IPS-20b (cell line): ENCODE results near the gene ACTC1.
"Not testable (repeated sequence)": the region's sequence is repeated elsewhere in the genome, so short reads cannot be mapped to it uniquely, and the experiment has no call there.

Source experiments
- H3K27ac ChIP-seq: one replicate; pipeline ENCODE4 v1.5.1; 2013; ENCODE audit warnings: low read length
- H3K27me3 ChIP-seq: 2 replicates; pipeline ENCODE4 v1.6.1; 2013; ENCODE audit warnings: mild to moderate bottlenecking, low read length, inconsistent platforms; ENCODE audit not compliant: insufficient read depth
- H3K36me3 ChIP-seq: 2 replicates; pipeline ENCODE4 v1.6.1; 2013; ENCODE audit warnings: low read depth, mild to moderate bottlenecking, inconsistent platforms, low read length, moderate library complexity; ENCODE audit not compliant: insufficient read depth
- H3K4me1 ChIP-seq: 2 replicates; pipeline ENCODE4 v1.6.1; 2013; ENCODE audit warnings: mild to moderate bottlenecking, control low read depth, inconsistent platforms, low read length, moderate library complexity; ENCODE audit not compliant: insufficient read depth
- H3K4me3 ChIP-seq: 2 replicates; pipeline ENCODE4 v1.5.1; 2013; ENCODE audit warnings: mild to moderate bottlenecking, low read length, inconsistent platforms
- H3K9ac ChIP-seq: 2 replicates; pipeline ENCODE4 v1.6.1; 2013; ENCODE audit warnings: low read depth, mild to moderate bottlenecking, inconsistent platforms, low read length, moderate library complexity
- H3K9me3 ChIP-seq: 2 replicates; pipeline ENCODE4 v1.6.1; 2013; ENCODE audit warnings: mild to moderate bottlenecking, low read depth, low read length, inconsistent platforms; ENCODE audit not compliant: insufficient read depth

The ACTC1 gene

DNA sequence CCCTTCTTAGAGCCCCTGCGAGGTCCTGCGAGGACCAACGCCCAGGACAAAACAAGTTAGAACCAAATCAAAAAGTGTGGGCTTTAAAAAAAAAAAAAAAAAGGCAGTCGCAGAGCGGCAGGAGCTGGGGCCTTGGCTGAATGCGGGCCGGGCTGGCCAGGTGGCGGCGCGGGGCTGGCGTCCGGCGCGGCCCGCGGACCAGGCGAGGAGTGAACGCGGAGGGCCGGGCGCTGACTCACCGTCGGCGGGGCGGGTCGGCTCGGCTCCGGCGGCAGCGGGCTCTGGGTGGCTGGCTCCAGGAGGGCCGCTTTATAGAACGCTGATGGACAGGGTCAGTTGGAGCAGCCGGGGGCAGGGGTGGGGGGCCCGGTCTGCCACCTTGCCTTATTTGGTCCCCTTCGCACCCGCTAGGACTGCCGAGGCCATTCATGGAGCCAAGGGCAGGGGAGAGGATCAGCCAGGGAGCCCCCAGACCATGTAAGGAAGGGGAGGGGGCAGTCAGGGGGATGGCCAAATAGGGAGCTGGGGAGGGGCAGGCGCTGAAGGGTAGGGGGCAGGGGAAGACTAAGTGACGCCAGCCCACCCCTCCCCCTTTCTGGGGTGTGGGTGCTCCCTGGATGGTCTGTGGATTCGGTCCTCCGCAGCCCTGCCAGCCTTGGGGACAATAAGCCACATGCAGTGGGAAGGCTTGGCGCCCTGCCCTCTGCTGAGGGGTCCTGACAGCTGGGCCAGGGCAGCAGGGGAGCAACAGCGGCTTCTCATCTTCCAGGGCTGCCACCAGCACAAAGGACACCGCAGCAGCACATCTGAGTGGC is at the start of gene ACTC1:
ACTC1 (minus strand) TSS at position 283 of the 815 bp plus-strand sequence. CDS start 741 bp downstream, outside the sequence.
- peaks cover 14% of the 10 kb centered on the region for H3K4me1 ChIP-seq
- peaks cover 37% of the 10 kb centered on the region for H3K27me3 ChIP-seq
- peak within 1 kb of the TSS; percentile 77 for H3K4me3 ChIP-seq

DNA sequence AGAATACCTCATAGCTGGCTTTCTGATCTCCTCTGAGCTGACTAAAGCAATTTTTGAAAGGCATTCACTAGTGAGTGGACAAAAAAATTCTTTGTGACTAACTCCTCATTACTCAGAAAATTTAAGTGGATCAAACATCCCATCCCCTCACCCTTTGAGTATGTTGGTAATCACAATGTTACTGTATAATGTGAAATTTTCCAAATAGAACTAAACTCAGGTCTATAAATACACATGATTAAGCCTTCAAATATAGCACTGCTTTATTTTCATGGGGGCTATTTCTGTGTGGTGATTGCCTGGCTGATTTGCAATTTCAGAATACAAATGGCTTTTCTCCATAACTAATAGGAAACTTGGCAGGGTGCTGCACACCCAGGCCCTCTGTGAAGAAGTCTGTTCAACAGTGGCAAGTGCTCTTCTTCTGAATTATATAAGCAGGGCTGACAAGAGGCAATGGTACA is 45.9 kb upstream of the ACTC1 start:
- Histone ChIP-seq H3K36me3 (no peaks in the 10 kb centered on the region), H3K9ac (no peak overlapping the region), H3K4me1 (0 out of 2 replicates have a peak, but pooled peaks cover 2% of the 10 kb centered on the region), H3K9me3 (no peaks in the 10 kb centered on the region), H3K27me3 (no peaks in the 10 kb centered on the region), H3K27ac (no peak overlapping the region), H3K4me3 (no peak overlapping the region)

More for the DNA sequence above, at the start of gene ACTC1:
- peaks cover 37% of the 10 kb centered on the region for H3K36me3 ChIP-seq
- H3K9me3 ChIP-seq: no peaks in the 10 kb centered on the region
- H3K9ac ChIP-seq: peak within 1 kb of the TSS; percentile 90
- H3K27ac ChIP-seq: no peak within 1 kb of the TSS

DNA sequence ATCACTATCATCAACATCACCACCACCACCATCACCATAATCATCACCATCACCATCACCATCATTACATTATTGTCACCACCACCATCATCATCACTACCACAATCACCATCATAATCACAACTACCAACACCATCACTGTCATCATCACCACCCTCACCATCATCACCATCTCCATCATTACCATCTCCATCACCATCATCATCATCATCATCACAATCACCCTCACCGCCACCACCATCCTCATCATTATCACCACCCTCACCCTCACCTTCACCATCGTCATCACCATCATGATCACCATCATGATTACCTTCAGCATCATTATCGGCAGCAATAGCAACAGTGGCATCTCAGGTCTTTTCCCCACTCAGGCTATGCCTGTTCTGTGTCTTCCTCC is 42.9 kb upstream of the ACTC1 start:
- no peak overlapping the region for H3K27ac ChIP-seq
- H3K27me3 ChIP-seq: no peaks in the 10 kb centered on the region
- H3K36me3 ChIP-seq: no peaks in the 10 kb centered on the region
- H3K9ac ChIP-seq: no peak overlapping the region
- no peaks in the 10 kb centered on the region for H3K9me3 ChIP-seq
- H3K4me1 ChIP-seq: 0 out of 2 replicates have a peak, but pooled peaks cover 2% of the 10 kb centered on the region
- H3K4me3 ChIP-seq: no peak overlapping the region

DNA sequence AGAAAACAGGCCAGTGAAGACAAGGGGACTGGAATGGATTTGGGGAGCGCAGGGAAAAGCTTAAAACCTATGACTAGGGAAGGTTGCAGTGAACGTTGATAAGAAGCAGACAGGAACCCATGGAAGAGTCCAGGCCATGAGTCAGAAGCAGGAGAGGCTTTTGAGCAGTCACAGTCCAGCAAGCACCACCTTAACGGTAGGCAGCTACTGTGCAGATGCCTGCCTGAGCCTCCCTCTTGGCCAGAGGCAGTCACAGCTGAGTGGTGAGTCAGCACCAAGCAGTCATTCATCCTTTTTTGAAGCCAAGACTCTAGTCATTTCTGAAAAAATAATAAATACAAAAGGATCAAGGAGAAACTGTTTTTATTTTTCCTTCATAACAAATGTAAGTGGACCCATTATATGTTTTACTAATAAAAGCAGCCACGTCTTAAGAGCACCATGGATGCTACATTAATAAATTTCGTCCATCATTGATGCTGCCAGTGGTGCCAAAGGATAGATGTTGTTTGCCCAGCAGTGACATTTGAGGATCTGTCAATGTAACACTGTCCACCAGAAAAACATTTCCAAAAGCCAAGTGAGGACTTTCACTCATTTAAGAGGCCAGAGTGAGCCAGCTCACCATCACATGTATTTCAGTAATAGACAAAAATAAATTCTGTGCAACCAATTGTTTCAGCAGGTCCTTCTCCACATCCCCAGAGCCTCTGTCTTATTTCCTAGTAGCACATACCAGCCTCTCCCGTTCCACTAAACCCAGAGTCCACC is 42.1 kb upstream of the ACTC1 start:
- Histone ChIP-seq H3K9ac (no peak overlapping the region), H3K27me3 (no peaks in the 10 kb centered on the region), H3K36me3 (no peaks in the 10 kb centered on the region), H3K4me3 (no peak overlapping the region), H3K4me1 (0 out of 2 replicates have a peak, but pooled peaks cover 2% of the 10 kb centered on the region), H3K9me3 (no peaks in the 10 kb centered on the region), H3K27ac (no peak overlapping the region)

DNA sequence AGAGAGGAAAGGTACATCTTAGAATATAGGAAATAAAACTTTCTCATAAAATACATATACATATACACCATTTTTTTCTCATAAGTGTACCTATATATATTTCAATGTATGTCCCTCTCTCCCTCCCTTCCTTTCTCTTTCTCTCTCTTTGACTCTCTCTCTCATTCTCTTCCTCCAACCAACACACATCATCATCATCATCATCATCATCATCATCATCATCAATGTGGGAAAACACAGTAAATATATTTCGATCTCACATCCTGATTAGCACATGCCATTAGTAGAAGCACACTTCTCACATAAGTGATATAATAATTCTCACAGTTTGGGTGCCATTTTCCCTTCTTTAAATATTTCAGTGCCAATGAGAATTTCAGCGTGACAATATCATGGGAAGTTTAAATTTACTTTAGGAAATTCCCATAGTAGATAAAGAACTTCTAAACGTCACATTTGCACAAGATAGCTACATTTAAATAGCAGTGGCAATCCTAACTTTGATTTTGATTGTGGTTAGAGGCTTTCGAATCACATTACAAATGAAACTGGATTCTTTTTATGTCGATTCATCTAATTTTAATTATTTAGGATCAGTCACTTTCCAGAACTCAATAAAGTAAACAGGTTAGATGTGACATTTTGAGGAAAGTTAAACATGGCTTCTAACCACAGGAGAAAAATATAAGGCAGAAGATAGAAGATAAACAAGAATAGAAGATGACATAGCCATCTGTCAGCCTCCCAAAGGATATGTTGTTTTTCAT is 33.0 kb upstream of the ACTC1 start:
- H3K9ac ChIP-seq: no peak overlapping the region
- H3K4me1 ChIP-seq: no peaks in the 10 kb centered on the region
- H3K27ac ChIP-seq: no peak overlapping the region
- H3K9me3 ChIP-seq: no peaks in the 10 kb centered on the region
- H3K4me3 ChIP-seq: no peak overlapping the region
- H3K36me3 ChIP-seq: no peaks in the 10 kb centered on the region
- H3K27me3 ChIP-seq: no peaks in the 10 kb centered on the region

DNA sequence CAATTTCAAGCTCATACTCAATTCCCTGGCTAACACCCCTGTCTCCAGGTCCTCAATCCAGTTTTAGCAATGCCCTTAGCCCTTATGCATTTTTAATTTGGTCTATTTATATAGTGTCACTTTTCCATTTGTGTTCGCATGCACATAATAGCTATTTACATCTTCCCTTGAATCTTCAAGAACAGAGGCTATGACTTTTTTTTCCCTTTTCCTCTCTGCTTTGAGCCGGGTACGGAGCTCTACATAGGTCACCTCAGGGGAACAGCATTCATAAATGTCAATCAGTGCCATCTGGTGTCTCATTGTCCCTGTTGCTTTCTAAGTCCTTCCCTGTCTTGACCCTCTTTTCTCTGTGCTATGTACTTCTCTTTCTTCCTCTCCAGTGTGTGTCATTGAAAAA is 26.5 kb upstream of the ACTC1 start:
- Histone ChIP-seq H3K4me3 (no peak overlapping the region), H3K9me3 (no peaks in the 10 kb centered on the region), H3K9ac (no peak overlapping the region), H3K36me3 (no peaks in the 10 kb centered on the region), H3K27me3 (no peaks in the 10 kb centered on the region), H3K4me1 (no peaks in the 10 kb centered on the region), H3K27ac (no peak overlapping the region)

DNA sequence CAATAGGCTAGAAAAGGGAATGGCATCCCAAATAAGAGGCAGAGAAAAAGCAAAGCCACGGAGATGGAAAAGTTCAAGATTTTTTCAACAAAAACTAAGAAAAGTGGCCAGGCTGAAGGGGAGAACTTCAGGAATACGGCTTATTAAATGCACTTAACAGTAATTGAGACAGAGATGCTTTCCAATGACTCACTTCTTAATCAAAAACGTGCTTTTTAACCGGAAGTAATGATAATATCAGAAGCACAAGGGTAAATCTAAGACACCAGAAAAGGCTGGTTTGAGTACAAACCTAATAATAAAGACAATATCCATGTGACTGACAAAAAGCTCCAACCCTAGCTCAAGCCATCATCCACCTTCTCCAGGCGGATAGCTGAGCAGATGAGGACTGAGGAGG is 24.8 kb upstream of the ACTC1 start:
- Histone ChIP-seq H3K27me3 (no peaks in the 10 kb centered on the region), H3K4me3 (no peak overlapping the region), H3K9me3 (no peaks in the 10 kb centered on the region), H3K9ac (no peak overlapping the region), H3K36me3 (no peaks in the 10 kb centered on the region), H3K27ac (no peak overlapping the region), H3K4me1 (no peaks in the 10 kb centered on the region)

DNA sequence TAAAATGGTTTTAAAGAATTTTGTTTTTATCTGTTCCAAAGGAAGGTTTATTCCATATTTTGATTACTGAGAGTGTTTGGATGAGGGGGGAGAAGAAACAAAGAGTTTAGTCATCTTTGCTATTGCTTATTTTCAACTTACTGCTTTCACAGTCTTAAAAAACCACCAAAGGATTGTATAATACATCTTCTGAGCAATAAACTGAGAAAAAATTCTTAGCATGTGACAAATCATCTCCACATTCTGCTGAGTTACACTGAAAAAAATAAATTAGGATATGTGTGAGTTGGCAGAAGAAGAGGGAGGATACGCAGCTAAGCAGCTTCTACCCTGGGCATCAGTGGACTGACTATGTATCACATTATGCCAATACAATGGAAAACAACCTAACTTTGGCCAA is 23.2 kb upstream of the ACTC1 start:
- H3K9me3 ChIP-seq: no peaks in the 10 kb centered on the region
- H3K4me3 ChIP-seq: no peak overlapping the region
- no peaks in the 10 kb centered on the region for H3K27me3 ChIP-seq
- no peaks in the 10 kb centered on the region for H3K36me3 ChIP-seq
- no peak overlapping the region for H3K27ac ChIP-seq
- H3K9ac ChIP-seq: no peak overlapping the region
- no peaks in the 10 kb centered on the region for H3K4me1 ChIP-seq

DNA sequence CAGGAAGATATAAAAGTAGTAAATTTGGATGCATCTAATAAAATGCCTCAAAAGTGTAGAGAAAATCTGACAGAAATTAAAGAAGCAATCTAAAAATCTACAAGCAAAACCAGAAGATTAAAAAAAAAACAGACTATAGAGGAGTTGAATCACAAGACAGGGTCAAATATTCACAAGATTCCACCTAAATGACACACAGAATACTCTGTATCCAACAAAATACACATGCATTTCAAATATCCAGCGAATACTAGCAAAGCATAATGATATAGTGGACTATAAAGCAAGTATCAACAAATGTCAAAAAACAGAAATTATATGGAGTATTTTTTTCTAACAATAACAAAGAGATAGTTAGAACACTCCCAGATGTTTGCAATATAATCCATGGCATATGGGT is 20.5 kb upstream of the ACTC1 start:
- Histone ChIP-seq H3K9ac (no peak overlapping the region), H3K27me3 (no peaks in the 10 kb centered on the region), H3K27ac (no peak overlapping the region), H3K4me3 (no peak overlapping the region), H3K4me1 (no peaks in the 10 kb centered on the region), H3K36me3 (no peaks in the 10 kb centered on the region), H3K9me3 (no peaks in the 10 kb centered on the region)

DNA sequence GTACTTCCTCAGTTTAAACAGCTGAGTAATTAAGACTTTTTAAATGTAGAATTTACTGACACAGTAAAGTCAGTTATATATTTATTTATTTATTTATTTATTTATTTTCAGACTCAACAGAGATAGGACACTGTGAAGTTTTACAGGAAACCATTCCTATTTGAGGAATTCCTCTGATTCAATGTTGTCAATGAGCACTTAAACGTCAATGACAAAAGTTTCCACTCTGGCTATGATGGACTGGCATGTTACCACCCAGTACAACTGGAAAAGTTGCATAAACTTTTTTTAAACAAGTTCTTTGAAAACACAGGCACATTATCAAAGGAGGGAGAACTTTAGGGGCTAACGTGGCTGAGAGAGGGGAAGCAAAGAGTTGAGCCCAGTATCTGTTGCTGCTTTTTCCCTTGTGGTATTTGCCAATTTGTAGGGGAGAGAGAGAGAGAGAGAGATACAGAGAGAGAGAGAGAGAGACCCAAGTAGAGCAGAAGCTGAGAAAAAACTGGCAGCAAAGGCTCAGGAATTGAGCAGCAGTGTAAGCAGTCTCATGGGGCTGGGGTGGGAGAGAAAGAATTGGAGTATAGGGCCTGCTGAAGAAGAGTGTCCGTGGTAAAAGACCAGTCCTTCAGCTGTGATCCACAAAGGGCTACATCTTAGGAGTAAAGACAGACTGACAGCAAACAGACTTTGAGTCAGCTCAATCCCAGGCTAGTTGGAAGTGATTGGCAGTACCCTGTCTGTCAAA is 18.3 kb upstream of the ACTC1 start:
- no peak overlapping the region for H3K4me3 ChIP-seq
- H3K9ac ChIP-seq: no peak overlapping the region
- no peaks in the 10 kb centered on the region for H3K27me3 ChIP-seq
- H3K27ac ChIP-seq: no peak overlapping the region
- H3K4me1 ChIP-seq: no peaks in the 10 kb centered on the region
- H3K36me3 ChIP-seq: no peaks in the 10 kb centered on the region
- no peaks in the 10 kb centered on the region for H3K9me3 ChIP-seq

DNA sequence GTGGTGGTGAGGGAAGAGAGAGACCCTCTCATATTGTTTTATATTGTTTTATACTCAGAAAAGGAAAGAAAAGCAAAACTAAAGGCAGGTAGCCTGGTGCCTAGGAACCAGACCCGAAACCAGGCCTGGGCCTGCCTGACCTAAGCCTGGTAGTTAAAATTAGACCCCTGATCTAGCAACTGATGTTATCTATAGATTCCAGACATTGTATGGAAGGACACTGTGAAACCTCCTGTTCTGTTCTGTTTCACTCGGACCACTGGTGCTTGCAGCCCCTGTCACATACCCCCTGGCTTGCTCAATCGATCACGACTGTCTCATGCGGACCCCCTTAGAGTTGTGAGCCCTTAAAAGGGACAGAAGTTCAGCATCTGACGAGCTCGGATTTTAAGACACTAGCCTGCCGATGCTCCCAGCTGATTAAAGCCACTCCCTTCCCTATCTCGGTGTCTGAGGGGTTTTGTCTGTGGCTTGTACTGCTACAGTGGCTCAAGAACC is 17.6 kb upstream of the ACTC1 start:
- H3K36me3 ChIP-seq, H3K27me3 ChIP-seq, H3K9ac ChIP-seq, H3K9me3 ChIP-seq, H3K4me1 ChIP-seq, H3K27ac ChIP-seq, H3K4me3 ChIP-seq: not testable (repeated sequence)
